HCT116 (cell line): ENCODE measurements around the gene SECISBP2L. TPM values are rescaled to one million over a fixed set of nuclear protein-coding genes. Genes with fewer than 3 reads are reported as not detected.

Experiments used
- ATAC-seq: fragments of 200-7000 bp; cut with Tn5 transposase; 2 replicates; pipeline ENCODE4 v1.9.1; 2020; ENCODE audit warnings: mild to moderate bottlenecking, moderate library complexity
- BruUV-seq: library from RNA; stranded (reverse); fragments of 400-500 nt; replicated peaks from 2 replicates; lab custom pipeline; 2021; lab: Mats Ljungman, UMichigan
- CTCF ChIA-PET: fragments of 300-600 bp; sonication (Branson Sonifier 250); formaldehyde crosslinking; loops from one replicate; lab custom pipeline; 2021; ENCODE audit warnings: antibody characterized with exemption; lab: Charles Lee
- POLR2A ChIA-PET: fragments of 300-600, 350-600 bp; sonication (Branson Sonifier 250); formaldehyde crosslinking; loops from one replicate; lab custom pipeline; 2021; ENCODE audit warnings: antibody characterized with exemption; lab: Charles Lee
- RAD21 ChIA-PET, 2 experiments: fragments of 300-600 bp; sonication (Branson Sonifier 250); formaldehyde crosslinking; loops; one replicate each; lab custom pipeline; 2023; ENCODE audit warnings: low total read pairs in 2 of 2; ENCODE audit not compliant: uncharacterized antibody in 2 of 2, unreplicated experiment in 2 of 2, low non-redundant PET in 1 of 2; lab: Charles Lee
- DNase-seq: peaks from one replicate; pipeline ENCODE4 v3.0.0-alpha.2; 2010; ENCODE audit warnings: low read depth, low spot score
- H2AFZ ChIP-seq: fragments of 200-600 bp; shearing (Covaris generic), sonication (generic); 2 replicates; pipeline ENCODE4 v1.6.1; 2017; ENCODE audit warnings: low read depth, mixed run types, mixed read lengths, antibody characterized with exemption, low read length; ENCODE audit not compliant: poor library complexity, severe bottlenecking
- H3K27ac ChIP-seq: 2 replicates; pipeline ENCODE4 v1.5.1; 2012; ENCODE audit warnings: low read depth, low read length
- H3K27me3 ChIP-seq: fragments of 200-600 bp; sonication (generic); 2 replicates; pipeline ENCODE4 v1.6.1; 2016; ENCODE audit warnings: mixed run types, low read length, mixed read lengths; ENCODE audit not compliant: insufficient read depth
- H3K36me3 ChIP-seq, 2 experiments: fragments of 200-500 bp in 1 of 2; fragments of 200-600 bp in 1 of 2; sonication (Bioruptor generic) in 1 of 2; sonication (generic) in 1 of 2; 2 replicates each; pipeline versions ENCODE4 v1.5.1 to v1.6.1; 2014 to 2016; ENCODE audit warnings: low read length in 2 of 2, inconsistent platforms in 1 of 2, mixed read lengths in 1 of 2, mixed run types in 1 of 2; ENCODE audit not compliant: insufficient read depth in 2 of 2, control insufficient read depth in 1 of 2
- H3K4me1 ChIP-seq, 2 experiments: fragments of 200-600 bp in 1 of 2; sonication (generic) in 1 of 2; 2 replicates each; pipeline versions ENCODE4 v1.5.1 to v1.6.1; 2012 to 2017; ENCODE audit warnings: low read length in 2 of 2, inconsistent platforms in 1 of 2, mild to moderate bottlenecking in 1 of 2, mixed read lengths in 1 of 2, mixed run types in 1 of 2, moderate library complexity in 1 of 2; ENCODE audit not compliant: insufficient read depth in 2 of 2, control insufficient read depth in 1 of 2
- H3K4me2 ChIP-seq: fragments of 200-600 bp; sonication (generic); 2 replicates; pipeline ENCODE4 v1.6.1; 2017; ENCODE audit warnings: mixed run types, low read length, mixed read lengths
- H3K4me3 ChIP-seq, 2 experiments: fragments of 200-600 bp in 1 of 2; sonication (generic) in 1 of 2; replicated peaks in 1 of 2; 2 replicates each; pipeline ENCODE4 v1.5.1; 2011 to 2016; ENCODE audit warnings: low read length in 2 of 2, control low read depth in 1 of 2, low read depth in 1 of 2, mild to moderate bottlenecking in 1 of 2, mixed read lengths in 1 of 2, mixed run types in 1 of 2
- H3K79me2 ChIP-seq: fragments of 200-600 bp; sonication (generic); 2 replicates; pipeline ENCODE4 v1.6.1; 2017; ENCODE audit warnings: mild to moderate bottlenecking, mixed run types, low read length, moderate library complexity, mixed read lengths; ENCODE audit not compliant: insufficient read depth
- H3K9ac ChIP-seq: fragments of 200-600 bp; sonication (generic); 2 replicates; pipeline ENCODE4 v1.6.1; 2016; ENCODE audit warnings: low read length, mixed read lengths
- H3K9me2 ChIP-seq: fragments of 200-600 bp; sonication (generic), shearing (Covaris generic); 2 replicates; pipeline ENCODE4 v1.6.1; 2017; ENCODE audit warnings: mixed run types, mild to moderate bottlenecking, moderate library complexity; ENCODE audit not compliant: insufficient read depth
- H3K9me3 ChIP-seq, 2 experiments: fragments of 200-500 bp in 1 of 2; fragments of 200-600 bp in 1 of 2; sonication (Bioruptor generic) in 1 of 2; sonication (generic) in 1 of 2; 2 replicates each; pipeline ENCODE4 v1.6.1; 2014 to 2017; ENCODE audit warnings: low read length in 2 of 2, mixed read lengths in 2 of 2, inconsistent platforms in 1 of 2, low read depth in 1 of 2, mild to moderate bottlenecking in 1 of 2, mixed run types in 1 of 2, moderate library complexity in 1 of 2; ENCODE audit not compliant: control insufficient read depth in 1 of 2, insufficient read depth in 1 of 2
- H4K20me1 ChIP-seq: fragments of 200-600 bp; sonication (generic), shearing (Covaris generic); 2 replicates; pipeline ENCODE4 v1.6.1; 2017; ENCODE audit warnings: mixed run types, mild to moderate bottlenecking, moderate library complexity; ENCODE audit not compliant: insufficient read depth
- CTCF ChIP-seq, 3 experiments: fragments of 200-600 bp in 1 of 3; sonication (generic) in 1 of 3; IDR thresholded peaks in 2 of 3; conservative IDR thresholded peaks in 1 of 3; 2 replicates each; pipeline ENCODE4 v1.5.1; 2012 to 2017; ENCODE audit warnings: low read depth in 2 of 3, low read length in 2 of 3, antibody characterized with exemption in 1 of 3, borderline replicate concordance in 1 of 3, control low read depth in 1 of 3, mild to moderate bottlenecking in 1 of 3, mixed read lengths in 1 of 3, mixed run types in 1 of 3, moderate library complexity in 1 of 3; ENCODE audit not compliant: insufficient read depth in 1 of 3
- ZFX ChIP-seq: fragments of 450-650 bp; IDR thresholded peaks from 2 replicates; pipeline ENCODE4 v1.6.1; 2017
- intact Hi-C: fragments of 100-400 bp; cut with micrococcal nuclease; formaldehyde crosslinking; loops from 2 replicates; pipeline ENCODE4 v1.10.0; 2022
- total RNA-seq: library from RNA; stranded (reverse); gene quantifications from one replicate; pipeline ENCODE4 v1.2.1, GENCODE V29; 2021; ENCODE audit not compliant: unreplicated experiment

SECISBP2L gene
- total RNA-seq, 1 experiment from 2014 or later = 22.9 TPM

GRCh38 chr15:49093252-49094105 lies 47.2 kb upstream of the SECISBP2L start:
- RAD21 ChIA-PET = no interaction called here
- no peak for DNase-seq
- H2AFZ ChIP-seq = no peak overlapping the region
- H3K9me2 ChIP-seq = no peaks in the 10 kb centered on the region
- POLR2A ChIA-PET = no interaction called here
- TF ChIP-seq CTCF (IDR thresholded peaks at IDR 0.05 in 2 of 3, conservative IDR thresholded peaks at IDR 0.05 in 1 of 3; ENCODE audit: borderline replicate concordance in 1 of 3, insufficient read depth in 1 of 3, low read depth in 2 of 3, low read length in 2 of 3) = no peak
- no TSS peak for BruUV-seq
- no peak for ATAC-seq
- no peak overlapping the region for H3K4me3 ChIP-seq
- intact Hi-C loops = no loop called here
- H3K9me3 ChIP-seq = no peaks in the 10 kb centered on the region
- no peaks in the 10 kb centered on the region for H3K27me3 ChIP-seq
- no peaks in the 10 kb centered on the region for H3K4me1 ChIP-seq
- no peak overlapping the region for H3K4me2 ChIP-seq
- no peak overlapping the region for H3K27ac ChIP-seq
- no peaks in the 10 kb centered on the region for H3K79me2 ChIP-seq
- CTCF ChIA-PET = no interaction called here
- H3K9ac ChIP-seq = no peak overlapping the region
- no peaks in the 10 kb centered on the region for H4K20me1 ChIP-seq
- no peaks in the 10 kb centered on the region for H3K36me3 ChIP-seq

- intact Hi-C loops = no loop called here
- ATAC-seq = no peak
- Histone ChIP-seq H3K9me2 (no peaks in the 10 kb centered on the region), H3K9ac (no peak overlapping the region), H3K4me1 (no peaks in the 10 kb centered on the region), H3K27ac (no peak overlapping the region), H3K4me2 (no peak overlapping the region), H2AFZ (no peak overlapping the region), H3K9me3 (no peaks in the 10 kb centered on the region), H4K20me1 (no peaks in the 10 kb centered on the region), H3K36me3 (no peaks in the 10 kb centered on the region), H3K79me2 (no peaks in the 10 kb centered on the region), H3K27me3 (no peaks in the 10 kb centered on the region), H3K4me3 (no peak overlapping the region)
- CTCF ChIA-PET = no interaction called here
- BruUV-seq = no TSS peak
- DNase-seq = no peak
- RAD21 ChIA-PET = no interaction called here
- POLR2A ChIA-PET = no interaction called here
- TF ChIP-seq ZFX = no peak
Measured at GRCh38 chr15:49088996-49089395, 42.8 kb upstream of the SECISBP2L start.
